Measurements from ENCODE around the gene CARS2.
A peak's percentile ranks its signal among the peaks of the same experiment; 100 is the strongest.

Gene CARS2

DNA sequence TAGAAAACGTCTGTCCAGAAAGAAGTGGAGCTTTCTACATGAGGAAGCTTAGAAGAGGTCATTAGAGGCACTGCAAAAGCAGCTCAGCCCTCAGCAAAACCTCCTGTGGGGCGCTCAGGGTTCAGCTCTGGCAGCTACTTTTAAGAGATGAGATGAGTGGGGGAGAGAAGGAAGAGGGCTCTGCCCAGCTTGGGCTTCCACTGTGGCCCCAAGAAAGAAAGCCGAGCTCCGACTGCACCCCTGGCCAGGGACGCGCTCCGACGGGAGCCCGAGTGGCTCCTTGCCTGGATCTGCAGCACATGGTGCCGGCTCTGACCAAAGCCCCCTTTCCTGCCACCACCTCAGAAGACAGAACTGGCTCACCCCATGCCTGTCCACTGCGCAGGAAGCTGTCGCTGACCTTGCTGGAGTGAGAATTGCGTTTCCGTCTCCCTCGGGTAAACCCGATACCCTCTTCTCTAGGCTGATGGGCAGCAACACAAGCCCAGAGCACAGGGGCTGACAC, 54.1 kb downstream of the CARS2 start:
- DNase-seq (ENCODE audit: low read depth), result no peak

DNA sequence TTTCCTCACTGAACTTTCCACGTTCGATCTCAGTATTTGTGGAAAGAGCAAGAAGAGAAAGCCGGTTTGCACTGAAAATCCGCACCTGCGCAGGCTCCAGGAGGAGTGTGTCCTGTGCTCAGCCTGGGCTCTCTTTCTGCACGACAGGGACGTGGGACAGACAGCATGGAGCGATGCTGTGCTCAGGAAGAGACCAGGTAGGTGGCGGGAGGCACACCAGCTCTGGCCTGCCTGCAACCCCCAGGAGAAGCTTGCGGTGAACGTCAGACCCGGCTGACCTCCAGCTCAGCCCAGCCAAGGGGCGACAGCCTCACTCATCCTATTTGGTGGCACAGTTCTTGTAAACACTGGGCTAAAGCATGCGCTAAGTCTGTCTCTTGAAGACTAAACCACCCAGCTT, 54.6 kb downstream of the CARS2 start:
- DNase-seq (ENCODE audit: low read depth), result no peak

DNA sequence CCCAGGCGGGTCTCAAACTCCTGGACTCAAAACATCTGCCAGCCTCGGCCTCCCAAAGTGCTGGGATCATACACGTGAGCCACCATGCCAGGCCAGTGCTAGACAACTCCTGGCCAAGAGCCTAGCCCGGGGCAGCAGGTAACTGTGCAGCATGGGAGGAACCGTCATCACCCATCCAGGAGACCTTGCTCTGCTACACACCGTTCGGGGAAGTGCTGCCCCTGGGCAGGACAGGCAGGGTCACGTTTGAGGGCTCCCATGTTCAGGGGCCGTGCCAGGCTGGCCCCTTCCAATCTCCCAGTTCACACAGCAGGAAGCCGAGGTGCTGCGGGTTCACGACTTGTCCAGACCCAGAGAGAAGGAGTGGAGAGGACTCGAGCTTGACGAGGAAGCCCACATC, 55.5 kb downstream of the CARS2 start:
- no peak for DNase-seq (ENCODE audit: low read depth)

- no peak for DNase-seq (ENCODE audit: low read depth)
Observed at GRCh38 chr13:110649551-110649950, 56.4 kb downstream of the CARS2 start.

- no peak for DNase-seq (ENCODE audit: low read depth)
Observed at GRCh38 chr13:110648848-110649421, 57.0 kb downstream of the CARS2 start.

DNA sequence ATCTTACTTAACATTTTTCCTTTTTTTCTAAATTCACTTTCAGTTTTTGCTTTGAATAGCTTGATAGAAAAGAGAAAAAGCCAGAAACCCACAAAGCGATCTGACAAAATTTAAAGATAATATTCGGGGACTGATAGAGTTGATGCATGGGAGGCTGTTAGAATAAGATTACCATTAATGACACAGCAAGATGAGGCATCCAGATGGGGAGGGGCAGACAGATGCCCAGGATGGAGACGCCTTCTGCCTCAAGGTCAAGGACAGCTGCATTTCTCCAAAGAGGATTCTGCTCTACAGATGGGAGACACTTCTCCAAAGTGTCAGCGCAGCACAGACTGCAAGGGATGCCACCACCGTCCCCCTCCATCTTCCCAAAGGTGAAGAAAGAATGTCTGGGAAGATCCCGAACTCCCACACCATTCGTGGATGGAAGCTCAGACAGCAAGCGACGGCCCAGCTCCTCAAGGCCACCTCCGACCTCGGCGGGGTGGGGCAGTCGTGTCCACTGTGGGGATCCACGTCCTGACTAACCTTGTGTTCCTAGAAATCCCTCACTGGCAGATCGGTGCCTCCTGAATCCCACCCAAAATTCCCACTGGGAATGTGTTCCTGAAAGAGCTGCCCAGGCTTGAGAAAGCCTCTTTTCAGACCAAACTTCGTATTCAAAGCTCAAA, 57.6 kb downstream of the CARS2 start:
- DNase-seq (ENCODE audit: low read depth), result no peak

GRCh38 chr13:110647365-110647737, 58.6 kb downstream of the CARS2 start:
- no peak for DNase-seq (ENCODE audit: low read depth)

GRCh38 chr13:110646442-110647364, 59.2 kb downstream of the CARS2 start:
- DNase-seq (ENCODE audit: low read depth), result no peak

GRCh38 chr13:110645750-110646149, 60.2 kb downstream of the CARS2 start:
- DNase-seq (ENCODE audit: low read depth), result no peak

DNA sequence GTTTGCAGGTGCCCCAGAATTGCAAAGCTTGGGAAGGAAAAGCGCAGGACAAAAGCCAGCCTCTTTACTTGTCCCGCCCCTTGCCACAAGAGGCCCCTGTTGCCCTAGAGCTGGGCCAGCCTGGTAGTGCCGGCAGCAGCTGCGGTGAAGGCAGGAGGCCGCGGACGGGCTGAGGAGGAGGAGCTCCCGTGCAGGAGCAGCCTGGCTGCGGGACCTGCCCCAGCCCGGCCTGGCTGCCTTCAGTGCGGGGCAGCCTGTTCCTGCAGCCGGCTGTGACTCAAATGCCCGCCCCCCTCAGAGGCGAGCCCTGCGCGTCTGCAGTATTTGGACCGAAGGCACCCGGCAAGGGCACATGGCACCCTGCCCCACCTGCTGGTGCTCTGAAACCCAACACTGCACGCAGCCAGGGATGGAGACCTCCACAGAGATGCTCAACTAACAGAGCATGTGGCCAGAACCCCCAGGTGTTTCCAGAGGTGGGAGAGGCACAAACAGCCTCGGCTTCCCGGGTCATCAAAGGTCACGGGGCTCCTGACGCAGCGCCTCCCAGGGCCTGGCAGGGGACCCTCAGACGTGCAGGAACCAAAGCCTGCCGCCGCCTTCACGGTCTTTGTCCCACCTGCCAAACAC, 60.9 kb downstream of the CARS2 start:
- peak; percentile 14 for DNase-seq (ENCODE audit: low read depth)

DNA sequence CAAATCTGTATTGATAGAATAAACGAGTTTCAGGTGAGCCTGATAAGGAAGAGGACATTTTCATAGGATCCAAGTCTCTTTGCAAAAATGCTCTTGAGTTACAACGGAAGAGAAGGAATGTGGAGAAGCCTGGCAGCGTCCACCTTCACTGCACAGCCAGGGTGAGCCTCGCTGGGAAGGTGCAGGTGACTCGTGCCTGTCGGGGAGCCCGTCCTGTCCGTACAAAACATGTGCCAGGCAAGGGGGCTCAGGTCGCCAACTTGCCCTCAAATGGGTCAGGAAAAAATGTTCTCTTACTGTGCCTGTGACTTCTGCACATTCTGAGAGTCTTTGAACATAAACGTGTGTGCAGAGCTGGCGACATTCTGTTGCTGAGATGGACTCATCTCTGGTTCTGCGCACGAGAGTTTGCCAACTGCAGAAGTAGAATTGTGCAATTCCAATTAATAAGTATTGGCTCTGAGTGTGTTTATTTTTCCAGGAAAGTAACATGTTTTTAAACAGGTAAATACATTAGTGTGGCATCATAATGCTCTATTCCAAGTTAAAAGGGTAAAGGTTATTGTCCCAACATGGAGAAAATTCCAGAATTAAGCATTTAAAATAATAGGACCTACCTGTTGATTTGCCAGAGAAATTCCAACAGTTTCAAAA, 62.0 kb downstream of the CARS2 start:
- no peak for DNase-seq (ENCODE audit: low read depth)

DNA sequence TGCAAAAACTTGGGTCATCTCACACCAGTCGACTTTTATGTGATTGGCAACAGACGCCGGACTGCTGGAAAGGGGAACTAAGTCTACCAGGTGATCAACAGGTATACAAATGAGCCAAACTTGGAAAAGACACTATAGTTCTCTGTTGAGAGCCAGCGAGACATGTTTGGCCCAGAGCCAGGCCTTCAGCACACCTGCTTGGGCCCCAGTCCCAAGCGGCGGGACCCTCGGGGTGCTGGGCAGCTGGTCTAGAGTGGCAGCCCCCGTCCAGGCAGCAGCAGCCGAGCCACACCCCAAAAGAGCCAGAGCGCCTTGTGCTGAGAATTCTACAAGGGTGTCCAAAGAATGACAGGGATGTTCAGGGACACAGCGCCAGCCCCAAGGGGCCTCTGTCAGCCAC, 62.6 kb downstream of the CARS2 start:
- DNase-seq (ENCODE audit: low read depth), result no peak

DNA sequence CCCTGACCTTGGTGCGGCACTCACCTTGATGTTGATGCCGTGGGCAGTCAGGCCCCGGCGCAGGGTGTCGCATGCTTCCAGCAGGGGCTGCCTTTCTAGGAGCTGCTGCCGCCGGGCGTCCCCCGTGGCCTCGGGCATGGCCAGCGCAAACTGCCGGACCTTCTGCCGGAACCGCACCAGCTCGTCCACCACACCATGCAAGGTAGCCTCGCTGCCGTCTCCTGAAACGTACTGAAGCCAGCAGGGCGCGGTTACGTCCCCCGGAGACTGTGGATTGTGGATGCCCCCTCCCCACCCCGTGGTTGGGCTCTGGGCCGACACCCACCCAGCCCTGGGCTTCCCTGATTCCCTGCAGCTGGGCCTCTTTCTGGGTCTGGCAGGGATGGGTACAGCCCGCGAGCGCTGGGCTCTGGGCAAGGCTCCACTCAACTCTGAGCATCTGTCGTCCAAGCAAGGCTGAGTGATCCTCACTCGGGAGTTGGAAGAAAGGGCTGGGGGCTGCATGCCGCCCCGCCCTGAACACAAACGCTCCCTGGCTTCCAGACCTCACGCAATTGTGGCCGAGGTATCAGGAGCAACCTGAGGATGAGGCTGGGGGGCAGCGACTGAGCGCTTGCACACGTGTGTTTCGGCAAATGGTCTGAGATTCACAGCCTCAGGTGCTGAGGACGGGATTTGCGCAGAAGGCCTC, 63.5 kb downstream of the CARS2 start:
- DNase-seq (ENCODE audit: low read depth), result no peak

DNA sequence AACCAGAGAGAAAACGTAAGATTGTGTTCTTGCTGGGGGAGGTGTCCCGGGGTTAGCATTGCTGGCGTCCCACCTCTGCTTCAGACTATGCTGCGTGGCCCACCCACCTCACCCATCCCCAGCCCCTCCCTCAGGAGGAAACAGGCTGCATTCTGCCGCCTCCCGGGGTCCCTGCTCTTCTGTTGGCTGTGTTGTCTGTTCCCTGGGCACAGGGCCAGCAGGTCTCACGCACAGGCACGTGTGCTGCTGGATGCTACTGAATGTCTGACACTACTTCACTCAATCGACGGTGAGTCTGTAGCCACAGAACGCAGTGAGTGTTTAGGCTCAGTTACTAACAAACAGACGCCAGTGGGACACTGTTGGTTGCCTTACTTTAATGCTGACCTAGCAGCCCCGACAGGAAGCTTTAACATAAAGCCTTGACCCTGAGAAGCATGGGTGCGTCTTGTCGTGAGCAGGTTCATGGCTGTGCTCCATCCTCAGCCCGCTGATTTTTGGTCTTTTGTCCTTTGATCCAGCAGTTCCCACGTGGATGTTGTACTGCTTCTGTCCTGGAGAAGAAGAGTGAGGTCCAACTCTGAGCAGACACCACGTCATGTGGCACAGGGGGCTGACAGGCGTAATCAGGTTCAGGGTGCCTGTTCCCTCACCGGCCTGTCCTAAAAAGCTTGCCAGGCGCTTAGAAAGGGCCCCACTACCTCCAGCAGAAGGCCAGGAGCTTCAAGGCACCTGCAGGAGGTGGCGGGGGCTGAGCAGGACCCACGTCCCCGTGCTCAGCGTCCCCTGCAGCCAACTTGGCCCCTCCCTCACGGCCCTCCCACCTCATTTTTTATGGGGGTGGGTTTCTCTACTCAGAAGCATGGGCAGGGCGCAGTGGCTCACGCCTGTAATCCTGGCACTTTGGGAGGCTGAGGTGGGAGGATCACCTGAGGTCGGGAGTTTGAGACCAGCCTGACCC, 64.6 kb downstream of the CARS2 start:
- DNase-seq (ENCODE audit: low read depth), result no peak

DNA sequence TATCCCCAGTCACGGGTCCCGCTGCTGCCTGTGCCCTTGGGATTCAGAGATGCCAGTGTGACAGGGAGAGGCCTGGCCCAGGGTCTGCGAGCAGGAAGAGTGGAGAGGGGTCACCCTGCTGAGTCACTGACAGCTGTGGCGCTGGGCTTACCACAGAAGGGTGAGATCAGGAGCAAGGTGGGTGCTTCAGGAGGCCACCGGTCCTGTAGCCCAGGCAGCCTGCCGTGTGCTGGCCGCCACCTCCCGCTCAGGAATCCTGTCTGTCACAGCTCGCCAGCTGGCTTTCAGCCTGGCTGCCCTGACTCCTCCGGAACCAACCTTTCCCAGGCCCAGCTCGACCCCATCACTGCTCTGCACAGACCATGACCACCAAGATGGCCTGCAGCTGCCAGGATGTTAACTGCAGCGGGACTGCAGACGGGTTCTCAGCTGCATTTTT, 65.3 kb downstream of the CARS2 start:
- DNase-seq (ENCODE audit: low read depth), result no peak

GRCh38 chr13:110639935-110640334, 66.0 kb downstream of the CARS2 start:
- no peak for DNase-seq (ENCODE audit: low read depth)

DNA sequence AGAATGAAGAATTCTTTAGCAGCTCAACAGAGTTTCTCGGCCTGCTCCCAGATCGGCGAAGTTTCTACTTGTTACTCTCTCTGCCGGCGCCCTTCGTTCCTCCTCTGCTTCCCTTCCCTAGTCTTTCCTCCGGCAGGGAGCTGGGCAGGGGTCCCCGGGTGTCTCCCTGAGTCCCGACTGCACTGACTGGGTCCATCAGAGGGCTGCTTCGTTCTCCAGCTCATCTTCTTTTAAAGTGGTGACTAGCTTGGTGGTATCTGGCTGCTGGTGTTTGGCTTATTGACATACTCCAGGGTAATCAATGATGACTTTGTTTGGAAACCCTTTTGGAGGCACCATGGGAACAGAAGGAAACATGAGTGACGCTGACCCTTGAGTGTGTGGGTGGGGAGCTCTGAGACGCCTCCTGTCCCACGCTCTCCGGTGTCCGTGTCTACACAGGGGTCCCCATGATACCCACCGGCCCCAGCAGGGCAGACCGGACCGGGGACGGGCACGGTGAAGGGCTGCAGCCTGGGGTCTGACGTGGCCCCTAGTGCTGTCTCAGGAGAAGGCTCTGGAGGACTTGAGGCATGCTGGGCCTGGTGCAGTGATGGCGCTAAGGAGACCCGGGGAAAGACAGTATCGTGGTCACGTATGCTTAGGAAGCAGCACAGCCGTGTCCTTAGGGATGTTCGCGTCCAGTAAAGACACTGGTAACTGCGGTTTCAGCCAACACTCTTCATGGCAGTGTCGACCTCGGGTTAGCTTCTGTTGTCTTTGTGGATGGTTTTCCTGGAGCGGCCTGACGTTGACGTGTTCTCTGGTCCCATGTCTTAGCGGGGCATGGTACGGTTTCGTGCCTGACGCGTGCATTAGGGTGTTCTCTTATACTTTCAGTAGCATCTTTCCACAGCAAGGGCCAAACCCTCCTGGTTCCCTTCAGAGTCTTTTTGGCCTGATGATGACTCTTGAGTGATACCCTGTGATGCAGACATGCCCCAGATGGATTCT, 66.8 kb downstream of the CARS2 start:
- no peak for DNase-seq (ENCODE audit: low read depth)

GRCh38 chr13:110638257-110638656, 67.7 kb downstream of the CARS2 start:
- DNase-seq (ENCODE audit: low read depth), result no peak

DNA sequence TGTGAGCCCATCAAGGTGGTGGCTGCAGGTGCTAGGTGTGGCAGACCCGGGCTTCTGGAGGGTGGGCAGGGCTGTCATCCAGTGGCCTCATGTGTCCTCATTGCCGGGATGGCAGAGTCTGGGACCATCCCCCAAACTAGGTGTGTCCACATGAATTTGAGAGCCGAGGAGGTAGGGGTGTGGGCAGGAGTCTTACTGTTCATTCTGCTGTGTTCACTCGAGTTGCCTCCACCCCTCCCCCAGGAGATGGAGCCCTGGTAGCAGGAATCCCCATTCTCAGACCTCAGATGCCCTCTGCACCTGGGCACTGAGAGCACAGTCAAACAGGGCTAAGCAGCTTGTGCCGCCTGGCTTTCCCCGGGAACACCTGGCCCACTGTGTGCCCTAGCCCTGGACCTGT, 68.2 kb downstream of the CARS2 start:
- DNase-seq (ENCODE audit: low read depth), result no peak

All from stromal cell of bone marrow (primary cell).